ENCODE data around the gene UGT1A8.

Gene UGT1A8

GRCh38 chr2:233689031-233689430 lies 71.6 kb downstream of the UGT1A8 start:
- Histone ChIP-seq H4K8ac (ENCODE audit: low read depth, low read length) (no peak overlapping the region), H2BK120ac (ENCODE audit: low read depth, low read length) (no peak overlapping the region)

GRCh38 chr2:233689501-233689900 lies 72.1 kb downstream of the UGT1A8 start:
- Histone ChIP-seq H2BK15ac (replicated peaks; ENCODE audit: low read depth) (no peak overlapping the region), H3K4ac (ENCODE audit: low read depth, low read length) (no peak overlapping the region), H2BK5ac (ENCODE audit: low read length) (no peak overlapping the region), H3K4me1 (ENCODE audit: control insufficient read depth, low read depth, low read length) (no peaks in the 10 kb centered on the region), H2BK120ac (ENCODE audit: low read depth, low read length) (no peak overlapping the region), H3K9ac (ENCODE audit: low read length) (no peak overlapping the region), H3K27me3 (ENCODE audit: insufficient read depth, low read length, poor library complexity) (no peaks in the 10 kb centered on the region), H3K27ac (ENCODE audit: low read depth, low read length) (no peak overlapping the region), H4K8ac (ENCODE audit: low read depth, low read length) (no peak overlapping the region), H3K36me3 (ENCODE audit: control insufficient read depth, insufficient read depth, low read length) (no peaks in the 10 kb centered on the region), H3K18ac (ENCODE audit: low read length) (no peak overlapping the region), H4K5ac (ENCODE audit: low read length) (no peak overlapping the region), H2AK5ac (ENCODE audit: low read length) (no peak overlapping the region), H3K79me2 (ENCODE audit: control insufficient read depth, insufficient read depth, low read length) (no peaks in the 10 kb centered on the region), H3K56ac (ENCODE audit: low read length) (no peak overlapping the region), H3K23ac (ENCODE audit: low read length) (no peak overlapping the region), H3K4me3 (ENCODE audit: low read length) (no peak overlapping the region), H3K79me1 (ENCODE audit: low read length) (no peaks in the 10 kb centered on the region), H3K4me2 (ENCODE audit: low read length) (no peak overlapping the region)
- WGBS (ENCODE audit: extremely low coverage, insufficient coverage, low lambda C conversion rate), result no CpG with 5 or more reads among the region's 3 CpGs
- no peak for DNase-seq

More at GRCh38 chr2:233689031-233689430, 71.6 kb downstream of the UGT1A8 start:
- no peak overlapping the region for H3K4me2 ChIP-seq (ENCODE audit: low read length)
- no peaks in the 10 kb centered on the region for H3K4me1 ChIP-seq (ENCODE audit: control insufficient read depth, low read depth, low read length)
- no peak for DNase-seq
- no peaks in the 10 kb centered on the region for H3K36me3 ChIP-seq (ENCODE audit: control insufficient read depth, insufficient read depth, low read length)
- H3K4me3 ChIP-seq (ENCODE audit: low read length), result no peak overlapping the region
- no peak overlapping the region for H2BK5ac ChIP-seq (ENCODE audit: low read length)
- no peak overlapping the region for H3K4ac ChIP-seq (ENCODE audit: low read depth, low read length)
- H2BK15ac ChIP-seq (replicated peaks; ENCODE audit: low read depth), result no peak overlapping the region
- no peak overlapping the region for H2AK5ac ChIP-seq (ENCODE audit: low read length)
- no peak overlapping the region for H3K9ac ChIP-seq (ENCODE audit: low read length)
- no peak overlapping the region for H3K56ac ChIP-seq (ENCODE audit: low read length)
- H3K79me2 ChIP-seq (ENCODE audit: control insufficient read depth, insufficient read depth, low read length), result no peaks in the 10 kb centered on the region
- H3K23ac ChIP-seq (ENCODE audit: low read length), result no peak overlapping the region
- no peaks in the 10 kb centered on the region for H3K79me1 ChIP-seq (ENCODE audit: low read length)
- H3K18ac ChIP-seq (ENCODE audit: low read length), result no peak overlapping the region
- H4K5ac ChIP-seq (ENCODE audit: low read length), result no peak overlapping the region
- H3K27ac ChIP-seq (ENCODE audit: low read depth, low read length), result no peak overlapping the region
- H3K27me3 ChIP-seq (ENCODE audit: insufficient read depth, low read length, poor library complexity), result no peaks in the 10 kb centered on the region

- H3K36me3 ChIP-seq (ENCODE audit: control insufficient read depth, insufficient read depth, low read length), result no peaks in the 10 kb centered on the region
- WGBS (ENCODE audit: extremely low coverage, insufficient coverage, low lambda C conversion rate), result no CpG with 5 or more reads among the region's 4 CpGs
These were observed 73.0 kb downstream of the UGT1A8 start for GRCh38 chr2:233690444-233690843.

GRCh38 chr2:233691443-233692433 lies 74.3 kb downstream of the UGT1A8 start:
- H2BK120ac ChIP-seq (ENCODE audit: low read depth, low read length), result no peak overlapping the region
- no peak overlapping the region for H3K4ac ChIP-seq (ENCODE audit: low read depth, low read length)
- H3K4me3 ChIP-seq (ENCODE audit: low read length), result no peak overlapping the region
- no peak overlapping the region for H2BK5ac ChIP-seq (ENCODE audit: low read length)
- no peak overlapping the region for H3K18ac ChIP-seq (ENCODE audit: low read length)
- H3K4me2 ChIP-seq (ENCODE audit: low read length), result no peak overlapping the region
- H3K4me1 ChIP-seq (ENCODE audit: control insufficient read depth, low read depth, low read length), result no peaks in the 10 kb centered on the region
- no peak overlapping the region for H2AK5ac ChIP-seq (ENCODE audit: low read length)
- WGBS (ENCODE audit: extremely low coverage, insufficient coverage, low lambda C conversion rate), result no CpG with 5 or more reads among the region's 11 CpGs
- no peak overlapping the region for H4K5ac ChIP-seq (ENCODE audit: low read length)
- H2BK15ac ChIP-seq (replicated peaks; ENCODE audit: low read depth), result no peak overlapping the region
- no peak overlapping the region for H3K9ac ChIP-seq (ENCODE audit: low read length)
- no peaks in the 10 kb centered on the region for H3K79me2 ChIP-seq (ENCODE audit: control insufficient read depth, insufficient read depth, low read length)
- H3K23ac ChIP-seq (ENCODE audit: low read length), result no peak overlapping the region
- H4K8ac ChIP-seq (ENCODE audit: low read depth, low read length), result no peak overlapping the region
- H3K79me1 ChIP-seq (ENCODE audit: low read length), result no peaks in the 10 kb centered on the region
- no peak overlapping the region for H3K27ac ChIP-seq (ENCODE audit: low read depth, low read length)
- no peaks in the 10 kb centered on the region for H3K27me3 ChIP-seq (ENCODE audit: insufficient read depth, low read length, poor library complexity)
- H3K36me3 ChIP-seq (ENCODE audit: control insufficient read depth, insufficient read depth, low read length), result no peaks in the 10 kb centered on the region
- H3K56ac ChIP-seq (ENCODE audit: low read length), result no peak overlapping the region
- no peak for DNase-seq

More at GRCh38 chr2:233690444-233690843, 73.0 kb downstream of the UGT1A8 start:
- H3K4me2 ChIP-seq (ENCODE audit: low read length), result no peak overlapping the region
- H4K5ac ChIP-seq (ENCODE audit: low read length), result no peak overlapping the region
- H3K27me3 ChIP-seq (ENCODE audit: insufficient read depth, low read length, poor library complexity), result no peaks in the 10 kb centered on the region
- H3K9ac ChIP-seq (ENCODE audit: low read length), result no peak overlapping the region
- no peak overlapping the region for H2AK5ac ChIP-seq (ENCODE audit: low read length)
- no peak overlapping the region for H3K18ac ChIP-seq (ENCODE audit: low read length)
- no peak overlapping the region for H3K27ac ChIP-seq (ENCODE audit: low read depth, low read length)
- no peak overlapping the region for H2BK120ac ChIP-seq (ENCODE audit: low read depth, low read length)
- no peak for DNase-seq
- no peaks in the 10 kb centered on the region for H3K4me1 ChIP-seq (ENCODE audit: control insufficient read depth, low read depth, low read length)
- H3K4ac ChIP-seq (ENCODE audit: low read depth, low read length), result no peak overlapping the region
- no peak overlapping the region for H4K8ac ChIP-seq (ENCODE audit: low read depth, low read length)
- no peak overlapping the region for H2BK15ac ChIP-seq (replicated peaks; ENCODE audit: low read depth)
- no peaks in the 10 kb centered on the region for H3K79me2 ChIP-seq (ENCODE audit: control insufficient read depth, insufficient read depth, low read length)
- no peak overlapping the region for H2BK5ac ChIP-seq (ENCODE audit: low read length)
- no peaks in the 10 kb centered on the region for H3K79me1 ChIP-seq (ENCODE audit: low read length)
- H3K4me3 ChIP-seq (ENCODE audit: low read length), result no peak overlapping the region
- no peak overlapping the region for H3K56ac ChIP-seq (ENCODE audit: low read length)
- H3K23ac ChIP-seq (ENCODE audit: low read length), result no peak overlapping the region

GRCh38 chr2:233692648-233693047 lies 75.2 kb downstream of the UGT1A8 start, which contains the start of gene UGT1A6:
Gene UGT1A6, plus strand, starts transcription at chr2:233692890. Its CDS starts 115 bp downstream, at chr2:233693005.
- Histone ChIP-seq H3K79me1 (ENCODE audit: low read length) (no peaks in the 10 kb centered on the region), H3K9ac (ENCODE audit: low read length) (no peak within 1 kb of the TSS), H2BK120ac (ENCODE audit: low read depth, low read length) (no peak within 1 kb of the TSS), H3K4ac (ENCODE audit: low read depth, low read length) (no peak within 1 kb of the TSS), H3K56ac (ENCODE audit: low read length) (no peak within 1 kb of the TSS), H2BK5ac (ENCODE audit: low read length) (no peak within 1 kb of the TSS), H3K23ac (ENCODE audit: low read length) (no peak within 1 kb of the TSS), H3K18ac (ENCODE audit: low read length) (no peak within 1 kb of the TSS), H3K27ac (ENCODE audit: low read depth, low read length) (no peak within 1 kb of the TSS), H3K4me1 (ENCODE audit: control insufficient read depth, low read depth, low read length) (no peaks in the 10 kb centered on the region), H3K4me3 (ENCODE audit: low read length) (no peak within 1 kb of the TSS), H2BK15ac (replicated peaks; ENCODE audit: low read depth) (no peak within 1 kb of the TSS), H3K79me2 (ENCODE audit: control insufficient read depth, insufficient read depth, low read length) (no peaks in the 10 kb centered on the region), H3K36me3 (ENCODE audit: control insufficient read depth, insufficient read depth, low read length) (no peaks in the 10 kb centered on the region), H3K4me2 (ENCODE audit: low read length) (no peak within 1 kb of the TSS), H2AK5ac (ENCODE audit: low read length) (no peak within 1 kb of the TSS), H3K27me3 (ENCODE audit: insufficient read depth, low read length, poor library complexity) (no peaks in the 10 kb centered on the region), H4K5ac (ENCODE audit: low read length) (no peak within 1 kb of the TSS), H4K8ac (ENCODE audit: low read depth, low read length) (no peak within 1 kb of the TSS)
- no CpG with 5 or more reads among the region's 4 CpGs for WGBS (ENCODE audit: extremely low coverage, insufficient coverage, low lambda C conversion rate)
- no peak for DNase-seq
